ENCODE results near the gene RAB4A. TPM values are rescaled to one million over a fixed set of nuclear protein-coding genes. Genes with fewer than 3 reads are reported as not detected.
"Not testable (repeated sequence)": the region's sequence is repeated elsewhere in the genome, so short reads cannot be mapped to it uniquely, and the experiment has no call there.

RAB4A gene
- total RNA-seq, 4 donors from 2014 or later: 22.1 to 36.7 (median 23.4) TPM

DNA sequence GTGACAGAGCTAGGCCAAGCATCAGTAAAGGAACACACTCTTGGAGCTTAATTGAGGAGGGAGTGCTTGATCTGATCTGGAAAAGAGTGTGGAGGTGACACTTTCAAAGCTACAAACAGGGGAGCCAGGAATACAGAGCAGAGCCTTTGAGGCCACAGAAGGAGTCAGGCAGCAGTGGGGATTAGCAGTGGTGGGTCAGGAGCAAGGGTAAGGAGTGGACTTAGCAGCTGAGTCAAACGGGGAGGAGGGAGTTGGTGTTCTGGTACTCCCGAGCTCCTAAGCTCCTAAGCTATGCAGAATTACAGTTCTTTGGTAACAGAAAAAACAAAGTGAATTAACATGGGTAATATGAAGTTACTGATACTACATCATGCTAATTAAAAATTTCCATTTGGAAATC is 14.5 kb downstream of the RAB4A start:
- no peak for TF ChIP-seq POLR2A (IDR thresholded peaks at IDR 0.05)
- TF ChIP-seq, protein P1, sequence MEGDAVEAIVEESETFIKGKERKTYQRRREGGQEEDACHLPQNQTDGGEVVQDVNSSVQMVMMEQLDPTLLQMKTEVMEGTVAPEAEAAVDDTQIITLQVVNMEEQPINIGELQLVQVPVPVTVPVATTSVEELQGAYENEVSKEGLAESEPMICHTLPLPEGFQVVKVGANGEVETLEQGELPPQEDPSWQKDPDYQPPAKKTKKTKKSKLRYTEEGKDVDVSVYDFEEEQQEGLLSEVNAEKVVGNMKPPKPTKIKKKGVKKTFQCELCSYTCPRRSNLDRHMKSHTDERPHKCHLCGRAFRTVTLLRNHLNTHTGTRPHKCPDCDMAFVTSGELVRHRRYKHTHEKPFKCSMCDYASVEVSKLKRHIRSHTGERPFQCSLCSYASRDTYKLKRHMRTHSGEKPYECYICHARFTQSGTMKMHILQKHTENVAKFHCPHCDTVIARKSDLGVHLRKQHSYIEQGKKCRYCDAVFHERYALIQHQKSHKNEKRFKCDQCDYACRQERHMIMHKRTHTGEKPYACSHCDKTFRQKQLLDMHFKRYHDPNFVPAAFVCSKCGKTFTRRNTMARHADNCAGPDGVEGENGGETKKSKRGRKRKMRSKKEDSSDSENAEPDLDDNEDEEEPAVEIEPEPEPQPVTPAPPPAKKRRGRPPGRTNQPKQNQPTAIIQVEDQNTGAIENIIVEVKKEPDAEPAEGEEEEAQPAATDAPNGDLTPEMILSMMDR (IDR thresholded peaks at IDR 0.05): no peak
- Histone ChIP-seq H3K27me3 (no peaks in the 10 kb centered on the region), H3K4me3 (no peak overlapping the region), H3K9me3 (no peaks in the 10 kb centered on the region), H3K4me1 (peaks cover 0 to 5% (median 0%) of the 10 kb centered on the region in 4 donors), H3K27ac (no peak overlapping the region), H3K36me3 (peaks cover 0 to 16% (median 0%) of the 10 kb centered on the region in 3 donors)
- no peak for DNase-seq

DNA sequence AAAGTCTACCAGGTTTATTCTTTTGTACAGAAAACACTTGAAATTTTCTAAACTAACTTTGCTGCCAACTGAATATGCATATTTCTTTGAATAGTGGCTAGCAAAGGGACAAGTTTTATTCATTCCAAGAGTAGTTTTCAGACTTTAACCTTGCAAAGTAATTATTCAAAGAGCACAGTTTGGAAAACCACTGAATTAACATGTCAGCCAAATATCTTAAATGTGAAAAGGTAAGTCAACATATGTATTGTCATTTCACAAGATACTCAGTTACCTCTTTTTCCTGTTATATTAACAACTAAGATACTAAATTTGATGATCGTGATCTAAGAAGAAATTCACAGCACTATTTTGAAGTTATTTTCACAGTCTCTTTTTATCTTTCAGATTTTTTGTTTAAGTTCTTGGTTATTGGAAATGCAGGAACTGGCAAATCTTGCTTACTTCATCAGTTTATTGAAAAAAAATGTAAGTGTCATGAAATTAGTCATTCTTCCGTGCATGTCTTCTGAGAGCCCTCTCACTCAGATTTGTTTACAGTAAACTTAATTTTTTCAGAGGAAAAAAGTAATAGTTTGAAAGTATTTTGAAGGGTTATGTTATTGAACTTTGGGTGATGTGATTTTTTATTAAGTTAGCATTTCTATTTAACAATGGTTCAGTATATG is 15.3 kb downstream of the RAB4A start:
- H3K4me1 ChIP-seq: no peaks in the 10 kb centered on the region

DNA sequence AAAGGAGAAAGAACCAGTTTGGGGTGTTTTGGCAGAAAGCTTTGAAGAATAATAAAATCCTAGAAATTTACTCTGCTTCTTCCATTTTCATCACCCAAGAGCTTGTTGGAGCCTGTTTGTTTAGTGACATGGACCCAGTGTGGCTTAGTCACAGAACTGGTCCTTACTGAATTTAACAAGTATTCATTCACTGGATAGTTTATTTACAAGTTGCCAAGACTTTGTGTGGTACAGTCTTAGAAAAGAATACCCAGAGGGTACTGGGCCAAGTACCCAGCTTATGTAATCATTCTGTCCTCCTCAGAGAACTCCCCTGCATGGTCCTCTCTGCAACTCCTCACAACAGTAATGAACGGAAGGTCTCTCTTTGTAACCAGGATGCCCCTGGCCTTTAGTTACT is 16.4 kb downstream of the RAB4A start:
- no peak for DNase-seq
- Histone ChIP-seq H3K27me3 (no peaks in the 10 kb centered on the region), H3K4me1 (no peaks in the 10 kb centered on the region), H3K36me3 (peaks cover 0 to 16% (median 0%) of the 10 kb centered on the region in 3 donors), H3K4me3 (no peak overlapping the region), H3K9me3 (no peaks in the 10 kb centered on the region), H3K27ac (no peak overlapping the region)
- TF ChIP-seq, protein P1 (IDR thresholded peaks at IDR 0.05): no peak
- no peak for TF ChIP-seq POLR2A (IDR thresholded peaks at IDR 0.05)

More for the DNA sequence above, 15.3 kb downstream of the RAB4A start:
- Histone ChIP-seq H3K4me3 (no peak overlapping the region), H3K27me3 (no peaks in the 10 kb centered on the region), H3K36me3 (peaks cover 0 to 16% (median 0%) of the 10 kb centered on the region in 3 donors), H3K9me3 (no peaks in the 10 kb centered on the region), H3K27ac (no peak overlapping the region)
- no peak for DNase-seq
- no peak for TF ChIP-seq POLR2A (IDR thresholded peaks at IDR 0.05)
- TF ChIP-seq, protein P1 (IDR thresholded peaks at IDR 0.05): no peak

DNA sequence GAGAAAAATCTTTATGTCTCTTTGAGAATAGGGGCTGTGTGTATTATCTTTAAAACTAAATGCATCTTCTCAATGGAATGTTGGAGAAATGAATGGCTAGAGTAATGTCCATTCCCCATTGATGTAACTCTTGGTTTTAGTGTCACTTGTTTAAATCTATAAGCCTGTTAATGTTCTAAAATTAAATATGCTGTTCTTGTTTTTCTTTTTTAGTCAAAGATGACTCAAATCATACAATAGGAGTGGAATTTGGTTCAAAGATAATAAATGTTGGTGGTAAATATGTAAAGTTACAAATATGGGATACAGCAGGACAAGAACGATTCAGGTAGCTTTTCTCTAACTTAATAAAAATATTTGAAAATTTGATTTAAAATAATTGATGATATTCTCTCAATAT is 17.6 kb downstream of the RAB4A start:
- H3K4me1 ChIP-seq: no peaks in the 10 kb centered on the region
- peaks cover 0 to 16% (median 0%) of the 10 kb centered on the region in 3 donors for H3K36me3 ChIP-seq
- H3K4me3 ChIP-seq: no peak overlapping the region
- H3K27me3 ChIP-seq: no peaks in the 10 kb centered on the region
- no peak for DNase-seq
- H3K27ac ChIP-seq: no peak overlapping the region
- TF ChIP-seq, protein P1 (IDR thresholded peaks at IDR 0.05): no peak
- TF ChIP-seq POLR2A (IDR thresholded peaks at IDR 0.05): no peak
- H3K9me3 ChIP-seq: no peaks in the 10 kb centered on the region

DNA sequence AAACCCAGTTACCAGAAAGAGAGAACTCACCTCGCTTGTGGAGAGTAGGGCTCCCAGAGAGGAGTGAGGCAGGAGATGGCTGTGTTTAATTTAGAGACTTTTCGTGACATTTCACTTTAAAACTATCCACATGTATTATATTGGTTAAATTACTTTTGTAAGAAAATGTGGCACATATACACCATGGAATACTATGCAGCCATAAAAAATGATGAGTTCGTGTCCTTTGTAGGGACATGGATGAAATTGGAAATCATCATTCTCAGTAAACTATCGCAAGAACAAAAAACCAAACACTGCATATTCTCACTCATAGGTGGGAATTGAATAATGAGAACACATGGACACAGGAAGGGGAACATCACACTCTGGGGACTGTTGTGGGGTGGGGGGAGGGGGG is 20.8 kb downstream of the RAB4A start:
- DNase-seq, H3K27me3 ChIP-seq, H3K9me3 ChIP-seq, H3K27ac ChIP-seq, H3K4me3 ChIP-seq, H3K4me1 ChIP-seq: not testable (repeated sequence)
- peaks cover 0 to 20% (median 0%) of the 10 kb centered on the region in 3 donors for H3K36me3 ChIP-seq

DNA sequence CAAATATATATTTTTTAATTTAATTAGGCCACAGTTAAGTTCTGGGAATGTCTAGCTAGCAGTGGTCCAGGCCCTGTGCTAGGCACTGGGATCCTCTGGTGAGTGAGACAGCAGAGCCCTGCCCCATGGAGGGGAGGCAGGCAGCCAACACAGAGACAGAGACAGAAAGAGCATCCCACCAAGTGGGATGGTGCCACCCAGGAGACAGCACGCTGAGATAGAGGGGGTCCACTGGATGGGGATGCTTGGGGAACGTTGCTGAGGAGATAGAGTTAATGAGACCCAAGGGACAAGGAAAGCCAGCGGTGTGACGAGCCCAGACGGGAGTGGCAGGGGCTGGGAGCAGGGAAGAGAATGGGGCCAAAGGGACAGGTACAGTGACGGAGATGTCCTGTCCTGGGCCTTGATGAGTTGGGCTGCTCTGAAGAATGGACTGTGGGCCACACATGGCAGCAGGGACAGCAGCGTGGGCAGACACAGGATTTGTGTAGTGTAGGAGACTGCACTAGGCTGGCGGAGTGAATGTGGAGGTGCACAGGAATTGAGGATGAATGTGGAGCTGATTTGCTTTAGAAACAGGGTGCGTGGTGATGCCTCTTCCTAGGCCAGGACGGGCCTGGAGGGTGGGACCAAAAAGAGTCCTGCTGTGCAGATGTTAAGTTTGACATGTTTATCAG is 22.8 kb downstream of the RAB4A start:
- H3K27ac ChIP-seq: no peak overlapping the region
- no peaks in the 10 kb centered on the region for H3K27me3 ChIP-seq
- no peak overlapping the region for H3K4me3 ChIP-seq
- TF ChIP-seq, protein P1 (IDR thresholded peaks at IDR 0.05): no peak
- no peak for TF ChIP-seq POLR2A (IDR thresholded peaks at IDR 0.05)
- H3K9me3 ChIP-seq: no peaks in the 10 kb centered on the region
- peaks cover 0 to 27% (median 0%) of the 10 kb centered on the region in 3 donors for H3K36me3 ChIP-seq
- H3K4me1 ChIP-seq: no peaks in the 10 kb centered on the region
- no peak for DNase-seq

Measured in Peyer's patch (tissue), 4 donors.